BJ (cell line): ENCODE measurements around the gene TIMM8B. TPM values are rescaled to one million over a fixed set of nuclear protein-coding genes. Genes with fewer than 3 reads are reported as not detected.

Source experiments
- CTCF ChIA-PET: fragments of 350-600 bp; formaldehyde crosslinking; extraction: SDS; loops from one replicate; lab custom pipeline; 2021; ENCODE audit warnings: antibody characterized with exemption, inconsistent platforms; lab: Yijun Ruan, JAX
- POLR2A ChIA-PET: fragments of 300-600 bp; sonication (Branson Sonifier 250); formaldehyde crosslinking; extraction: SDS; loops from one replicate; lab custom pipeline; 2021; ENCODE audit warnings: antibody characterized with exemption; lab: Charles Lee
- DNase-seq: peaks from one replicate; pipeline ENCODE4 v3.0.0-alpha.2; 2011; ENCODE audit warnings: low read depth
- H3K27me3 ChIP-seq: 2 replicates; pipeline ENCODE4 v1.6.0; 2011; ENCODE audit warnings: low read length; ENCODE audit not compliant: control insufficient read depth, insufficient read depth
- H3K36me3 ChIP-seq: 2 replicates; pipeline ENCODE4 v1.5.1; 2011; ENCODE audit warnings: low read length; ENCODE audit not compliant: control insufficient read depth, insufficient read depth
- H3K4me3 ChIP-seq: 2 replicates; pipeline ENCODE4 v1.5.1; 2011; ENCODE audit warnings: low read depth, mild to moderate bottlenecking, control low read depth, low read length
- CTCF ChIP-seq: IDR thresholded peaks from 2 replicates; pipeline ENCODE4 v1.5.1; 2011; ENCODE audit warnings: low read depth, mild to moderate bottlenecking, control low read depth, inconsistent platforms, low read length, moderate library complexity; ENCODE audit not compliant: insufficient read depth
- polyA plus RNA-seq: library from polyadenylated mRNA; depleted of rRNA; stranded (reverse); fragments of >200 nt; gene quantifications from 2 replicates; pipeline ENCODE4 v1.2.3, GENCODE V29; 2011

The TIMM8B gene
- polyA plus RNA-seq, 1 experiment: 112 TPM

DNA sequence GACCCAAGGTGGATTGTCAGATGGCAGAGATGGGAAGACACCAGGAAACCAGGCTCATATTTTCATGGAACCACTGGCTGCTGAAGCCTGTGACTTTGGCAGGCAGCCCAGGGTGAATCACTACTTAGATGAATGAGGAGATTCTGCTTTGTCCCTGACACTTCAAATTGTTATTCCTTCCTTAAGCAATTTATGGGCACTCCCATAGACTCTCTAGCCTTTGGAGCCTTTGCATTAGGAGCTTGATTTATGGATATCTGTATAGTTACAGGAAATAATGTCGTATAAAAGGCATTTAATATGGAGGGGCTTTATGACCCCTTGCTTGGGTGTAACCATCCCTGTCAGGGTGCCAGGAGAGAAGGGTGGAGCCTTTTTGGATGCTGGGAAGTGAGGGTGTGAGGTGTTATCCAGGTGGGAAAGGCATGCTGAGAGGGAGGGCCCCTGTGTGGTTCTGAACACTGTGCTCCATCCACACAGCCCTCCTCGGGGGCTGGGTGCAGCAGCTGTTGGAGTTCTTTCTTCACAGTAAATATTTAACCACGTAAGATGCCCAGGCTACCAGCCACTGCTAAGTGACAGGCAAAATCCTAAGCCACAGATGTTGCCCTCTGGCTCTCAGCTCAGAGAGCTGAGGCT lies 42.0 kb upstream of the TIMM8B start:
- no peaks in the 10 kb centered on the region for H3K27me3 ChIP-seq
- peak; percentile 64 for DNase-seq
- H3K4me3 ChIP-seq: no peak overlapping the region
- TF ChIP-seq CTCF: no peak
- ChIA-PET POLR2A (no interaction called here), CTCF (interaction anchor here (0.6 to 2.4 kb wide), 2 partner anchors 13 to 14 kb away, joined by 3 to 7 read pairs; no protein-coding TSS in a partner anchor)
- H3K36me3 ChIP-seq: no peaks in the 10 kb centered on the region; the same call in 1 of the 2 replicates

GRCh38 chr11:112127056-112127455 lies 40.5 kb upstream of the TIMM8B start:
- Histone ChIP-seq H3K36me3 (no peaks in the 10 kb centered on the region), H3K27me3 (no peaks in the 10 kb centered on the region), H3K4me3 (no peak overlapping the region)
- POLR2A ChIA-PET: no interaction called here
- DNase-seq: no peak
- no peak for TF ChIP-seq CTCF
- CTCF ChIA-PET: interaction anchor here (1.5 to 2.4 kb wide), 2 partner anchors 13 kb away, joined by 7 to 10 read pairs; no protein-coding TSS in a partner anchor

DNA sequence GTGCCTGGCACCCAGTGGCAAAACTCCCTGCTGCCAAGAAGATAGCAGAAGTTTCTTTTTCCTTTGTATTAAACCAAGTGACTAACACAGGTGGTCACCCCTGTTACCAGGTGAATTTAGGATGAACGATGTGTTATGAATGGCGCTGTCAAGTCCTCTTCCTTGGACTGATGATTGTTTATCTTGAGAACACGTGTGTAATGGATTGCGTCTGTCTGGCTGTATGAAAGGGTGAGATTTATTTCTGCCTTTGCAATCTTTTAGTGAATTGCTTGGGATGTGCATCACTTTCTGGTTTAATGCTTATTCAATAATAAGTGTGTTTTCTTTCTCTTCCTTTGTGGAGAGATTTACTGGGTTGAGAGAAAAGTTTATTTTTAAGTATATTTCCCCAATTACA lies 36.6 kb upstream of the TIMM8B start:
- ChIA-PET CTCF (interaction anchor here (1.9 kb wide), 1 partner anchor 10 kb away, joined by 11 read pairs; no protein-coding TSS in a partner anchor), POLR2A (no interaction called here)
- H3K36me3 ChIP-seq: no peaks in the 10 kb centered on the region
- DNase-seq: no peak
- no peak overlapping the region for H3K4me3 ChIP-seq
- TF ChIP-seq CTCF: no peak
- no peaks in the 10 kb centered on the region for H3K27me3 ChIP-seq

DNA sequence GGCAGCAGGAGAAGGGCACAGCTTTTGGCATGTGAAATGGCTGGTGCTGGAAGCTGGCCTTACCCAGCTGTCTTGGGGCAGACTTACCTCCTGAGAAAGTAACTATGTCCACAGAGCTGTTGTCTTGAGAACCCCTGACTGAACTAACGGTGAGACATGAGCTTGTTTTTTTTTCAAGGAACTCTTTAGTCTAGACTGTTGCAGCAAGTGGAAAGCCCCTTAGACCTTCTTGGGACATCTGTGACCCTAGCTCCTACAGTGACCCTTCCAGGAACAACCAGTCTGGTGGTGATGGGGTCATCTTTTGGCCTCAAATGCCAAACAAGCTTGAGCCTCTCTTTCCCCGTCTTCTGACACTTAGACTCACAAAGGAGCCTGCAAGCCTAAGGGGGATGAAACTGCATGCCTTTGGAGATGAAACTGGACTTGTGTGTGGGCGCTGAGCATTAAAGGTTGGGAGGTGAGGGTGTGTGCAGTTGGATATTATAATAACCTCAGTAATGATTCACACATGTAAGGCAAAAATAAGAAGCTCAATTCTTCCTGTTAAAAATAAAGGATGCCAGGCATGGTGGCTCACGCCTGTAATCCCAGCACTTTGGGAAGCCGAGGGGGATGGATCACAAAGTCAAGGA lies 35.5 kb upstream of the TIMM8B start:
- no peaks in the 10 kb centered on the region for H3K27me3 ChIP-seq
- no peak overlapping the region for H3K4me3 ChIP-seq
- DNase-seq: no peak
- POLR2A ChIA-PET: interaction anchor here (0.6 kb wide), 1 partner anchor 17 kb away, joined by 4 read pairs; no protein-coding TSS in a partner anchor
- no peak for TF ChIP-seq CTCF
- H3K36me3 ChIP-seq: no peaks in the 10 kb centered on the region
- CTCF ChIA-PET: interaction anchor here (0.6 to 1.9 kb wide), 6 partner anchors 9 to 331 kb away, joined by 3 to 11 read pairs (median 3); partner anchors contain the start of gene BCO2

- POLR2A ChIA-PET: no interaction called here
- TF ChIP-seq CTCF: no peak
- H3K27me3 ChIP-seq: no peaks in the 10 kb centered on the region
- DNase-seq: no peak
- no peak overlapping the region for H3K4me3 ChIP-seq
- H3K36me3 ChIP-seq: no peaks in the 10 kb centered on the region
- CTCF ChIA-PET: interaction anchor here (0.6 to 3.0 kb wide), 3 partner anchors 57 to 1676 kb away, joined by 3 to 17 read pairs (median 4); partner anchors contain the start of gene BCO2
Observed at GRCh38 chr11:112118176-112118575, 31.6 kb upstream of the TIMM8B start.
